Activated T-cell treated with anti-CD3 and anti-CD28 coated beads, Interleukin-2, amount 50 U/mL, for 24 hours (primary cell): ENCODE results near the gene COL25A1.
"Not testable (repeated sequence)": the region's sequence is repeated elsewhere in the genome, so short reads cannot be mapped to it uniquely, and the experiment has no call there.

ENCODE experiments used
- DNase-seq: peaks from one replicate; pipeline ENCODE4 v3.0.0-alpha.2; 2020
- H3K27ac Mint-ChIP-seq: 2 replicates; pipeline ENCODE4 v1.8.0; 2020; ENCODE audit warnings: mild to moderate bottlenecking, mixed read lengths
- H3K27me3 Mint-ChIP-seq: 2 replicates; pipeline ENCODE4 v1.8.0; 2020; ENCODE audit warnings: mixed read lengths
- H3K36me3 Mint-ChIP-seq: 2 replicates; pipeline ENCODE4 v1.8.0; 2020; ENCODE audit warnings: low read depth, mixed read lengths
- H3K4me1 Mint-ChIP-seq: 2 replicates; pipeline ENCODE4 v1.8.0; 2020; ENCODE audit warnings: low read depth, mixed read lengths
- H3K4me3 Mint-ChIP-seq: 2 replicates; pipeline ENCODE4 v1.8.0; 2020; ENCODE audit warnings: mild to moderate bottlenecking, moderate library complexity, mixed read lengths
- H3K9me3 Mint-ChIP-seq: 2 replicates; pipeline ENCODE4 v1.8.0; 2020; ENCODE audit warnings: mixed read lengths

The COL25A1 gene

GRCh38 chr4:109011241-109012026, 291.0 kb downstream of the COL25A1 start:
- H3K27ac Mint-ChIP-seq, result no peak overlapping the region
- no peaks in the 10 kb centered on the region for H3K9me3 Mint-ChIP-seq
- H3K27me3 Mint-ChIP-seq, result peaks cover 6% of the 10 kb centered on the region
- peaks cover 3% of the 10 kb centered on the region for H3K4me1 Mint-ChIP-seq
- DNase-seq, result no peak
- H3K36me3 Mint-ChIP-seq, result no peaks in the 10 kb centered on the region
- H3K4me3 Mint-ChIP-seq, result no peak overlapping the region

GRCh38 chr4:109010521-109010920, 291.9 kb downstream of the COL25A1 start:
- Mint-ChIP-seq H3K4me1 (peaks cover 6% of the 10 kb centered on the region), H3K4me3 (no peak overlapping the region), H3K27ac (no peak overlapping the region), H3K27me3 (peaks cover 6% of the 10 kb centered on the region), H3K36me3 (no peaks in the 10 kb centered on the region), H3K9me3 (no peaks in the 10 kb centered on the region)
- no peak for DNase-seq

DNA sequence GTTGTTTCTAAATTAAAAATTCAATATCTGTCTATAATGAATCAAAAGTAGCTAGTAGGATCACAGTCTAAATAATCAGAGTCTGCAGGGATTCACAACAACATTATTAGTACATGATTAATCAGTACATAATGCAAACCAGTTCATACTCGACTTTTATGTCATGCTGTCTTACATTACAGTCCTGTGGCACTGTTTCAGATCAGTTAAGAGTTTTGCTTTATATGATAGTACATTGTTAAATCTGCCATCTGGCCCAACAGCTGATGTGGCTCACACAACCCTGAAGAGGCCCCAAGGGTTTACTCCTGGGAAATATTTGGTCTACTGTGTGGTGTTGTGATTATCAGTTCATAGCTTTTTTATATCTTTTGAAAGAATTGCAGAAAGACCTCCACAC, 292.5 kb downstream of the COL25A1 start:
- peaks cover 10% of the 10 kb centered on the region for H3K4me1 Mint-ChIP-seq
- DNase-seq, result no peak
- H3K4me3 Mint-ChIP-seq, result no peak overlapping the region
- no peaks in the 10 kb centered on the region for H3K9me3 Mint-ChIP-seq
- no peak overlapping the region for H3K27ac Mint-ChIP-seq
- no peaks in the 10 kb centered on the region for H3K36me3 Mint-ChIP-seq
- H3K27me3 Mint-ChIP-seq, result peaks cover 4% of the 10 kb centered on the region

GRCh38 chr4:109007976-109008375, 294.5 kb downstream of the COL25A1 start:
- Mint-ChIP-seq H3K36me3 (no peaks in the 10 kb centered on the region), H3K4me1 (peaks cover 8% of the 10 kb centered on the region), H3K4me3 (no peak overlapping the region), H3K27me3 (no peaks in the 10 kb centered on the region), H3K27ac (no peak overlapping the region), H3K9me3 (no peaks in the 10 kb centered on the region)
- no peak for DNase-seq

GRCh38 chr4:109005523-109005922, 296.9 kb downstream of the COL25A1 start:
- no peak for DNase-seq
- Mint-ChIP-seq H3K4me3 (no peak overlapping the region), H3K9me3 (no peaks in the 10 kb centered on the region), H3K27ac (no peak overlapping the region), H3K4me1 (peaks cover 8% of the 10 kb centered on the region), H3K27me3 (no peaks in the 10 kb centered on the region), H3K36me3 (no peaks in the 10 kb centered on the region)

DNA sequence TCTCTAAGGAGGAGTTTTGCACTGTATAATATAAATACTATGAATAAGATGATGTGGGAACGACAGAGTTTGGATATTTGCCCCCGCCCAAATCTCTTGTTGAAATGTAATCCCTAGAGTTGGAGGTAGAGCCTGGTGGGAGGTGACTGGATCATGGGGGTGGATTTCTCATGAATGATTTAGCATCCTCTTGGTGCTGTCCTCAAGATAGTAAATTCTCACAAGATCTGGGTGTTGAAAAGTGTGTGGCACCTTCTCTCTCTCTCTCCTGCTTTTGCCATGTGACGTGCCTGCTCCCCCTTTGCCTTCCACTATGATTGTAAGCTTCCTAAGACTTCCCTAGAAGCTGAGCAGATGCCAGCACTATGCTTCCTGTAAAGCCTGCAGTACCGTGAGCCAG, 298.0 kb downstream of the COL25A1 start:
- peaks cover 8% of the 10 kb centered on the region for H3K4me1 Mint-ChIP-seq

DNA sequence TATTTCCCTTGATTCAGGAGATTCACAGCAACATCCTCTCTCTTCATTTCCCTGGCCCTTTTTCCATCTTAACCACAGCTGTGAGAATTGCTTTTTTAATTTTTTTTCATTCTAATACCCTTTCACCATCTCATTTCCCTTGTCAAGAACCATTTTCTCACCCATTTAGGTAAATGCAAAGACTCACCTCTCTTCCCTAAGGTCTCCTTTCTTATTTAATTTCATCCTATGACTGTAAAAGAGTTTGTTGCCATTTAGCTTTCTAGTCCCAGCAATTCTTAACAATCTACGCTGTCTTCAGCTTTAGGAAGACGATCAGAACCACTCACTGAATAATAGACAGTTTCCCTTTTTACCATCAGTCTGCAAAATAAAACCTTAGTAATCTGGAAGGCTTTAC, 298.5 kb downstream of the COL25A1 start:
- H3K4me1 Mint-ChIP-seq, result peaks cover 8% of the 10 kb centered on the region
- DNase-seq, result no peak
- no peak overlapping the region for H3K27ac Mint-ChIP-seq
- H3K27me3 Mint-ChIP-seq, result no peaks in the 10 kb centered on the region
- H3K4me3 Mint-ChIP-seq, result no peak overlapping the region
- H3K9me3 Mint-ChIP-seq, result no peaks in the 10 kb centered on the region
- H3K36me3 Mint-ChIP-seq, result no peaks in the 10 kb centered on the region

More for the DNA sequence above, 298.0 kb downstream of the COL25A1 start:
- Mint-ChIP-seq H3K4me3 (no peak overlapping the region), H3K9me3 (no peaks in the 10 kb centered on the region), H3K36me3 (no peaks in the 10 kb centered on the region), H3K27ac (no peak overlapping the region), H3K27me3 (no peaks in the 10 kb centered on the region)
- DNase-seq, result no peak

DNA sequence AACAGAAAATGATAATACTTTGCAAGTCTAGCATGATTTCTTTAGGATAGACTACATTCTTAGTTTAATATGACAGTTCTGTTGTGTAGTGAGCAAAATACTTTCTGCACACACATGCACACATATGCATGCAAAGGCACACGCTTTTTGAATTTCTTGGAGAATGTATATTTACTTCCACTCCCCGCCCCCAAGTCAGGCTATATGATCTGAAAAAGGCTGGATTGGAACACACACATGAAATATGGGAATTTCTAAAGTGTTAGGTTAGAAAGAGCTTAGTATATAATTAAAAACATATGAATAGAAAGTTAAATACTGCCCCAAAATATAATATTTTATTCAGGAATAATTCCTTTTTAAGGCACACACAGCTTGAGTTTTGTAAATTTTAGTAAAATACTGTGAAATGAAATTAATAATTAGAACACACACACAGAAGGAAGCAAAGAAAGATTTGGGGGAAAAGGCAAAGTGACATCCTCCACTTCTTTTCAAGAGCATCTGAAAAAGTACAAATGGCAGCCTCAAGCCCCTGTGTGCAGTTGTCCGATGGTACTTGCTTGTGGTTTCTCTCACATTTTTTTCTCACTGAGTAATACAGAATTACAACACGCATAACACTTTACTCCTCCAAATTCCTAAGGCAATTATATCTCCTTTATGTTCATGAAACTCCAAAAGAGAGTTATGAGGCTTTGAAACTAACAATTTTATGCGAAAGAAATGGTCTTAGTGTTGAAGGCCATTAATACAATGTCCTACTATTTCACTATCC, 310.7 kb downstream of the COL25A1 start:
- Mint-ChIP-seq H3K4me1 (no peaks in the 10 kb centered on the region), H3K4me3 (no peak overlapping the region), H3K27ac (no peak overlapping the region), H3K27me3 (no peaks in the 10 kb centered on the region), H3K9me3 (no peaks in the 10 kb centered on the region), H3K36me3 (no peaks in the 10 kb centered on the region)
- DNase-seq, result no peak

GRCh38 chr4:108988464-108989195, 313.8 kb downstream of the COL25A1 start:
- Mint-ChIP-seq H3K27ac (no peak overlapping the region), H3K9me3 (no peaks in the 10 kb centered on the region), H3K4me3 (no peak overlapping the region), H3K4me1 (no peaks in the 10 kb centered on the region), H3K27me3 (no peaks in the 10 kb centered on the region), H3K36me3 (no peaks in the 10 kb centered on the region)
- no peak for DNase-seq

- DNase-seq, H3K4me3 Mint-ChIP-seq, H3K9me3 Mint-ChIP-seq, H3K27ac Mint-ChIP-seq, H3K4me1 Mint-ChIP-seq, H3K36me3 Mint-ChIP-seq, H3K27me3 Mint-ChIP-seq: not testable (repeated sequence)
Measured at GRCh38 chr4:108984495-108984894, 318.0 kb downstream of the COL25A1 start.

- peaks cover 7% of the 10 kb centered on the region for H3K4me1 Mint-ChIP-seq
- peaks cover 8% of the 10 kb centered on the region for H3K27me3 Mint-ChIP-seq
- DNase-seq, result no peak
- H3K27ac Mint-ChIP-seq, result no peak overlapping the region
- H3K36me3 Mint-ChIP-seq, result no peaks in the 10 kb centered on the region
- no peak overlapping the region for H3K4me3 Mint-ChIP-seq
- H3K9me3 Mint-ChIP-seq, result no peaks in the 10 kb centered on the region
Measured at GRCh38 chr4:108982402-108983185, 319.9 kb downstream of the COL25A1 start.

DNA sequence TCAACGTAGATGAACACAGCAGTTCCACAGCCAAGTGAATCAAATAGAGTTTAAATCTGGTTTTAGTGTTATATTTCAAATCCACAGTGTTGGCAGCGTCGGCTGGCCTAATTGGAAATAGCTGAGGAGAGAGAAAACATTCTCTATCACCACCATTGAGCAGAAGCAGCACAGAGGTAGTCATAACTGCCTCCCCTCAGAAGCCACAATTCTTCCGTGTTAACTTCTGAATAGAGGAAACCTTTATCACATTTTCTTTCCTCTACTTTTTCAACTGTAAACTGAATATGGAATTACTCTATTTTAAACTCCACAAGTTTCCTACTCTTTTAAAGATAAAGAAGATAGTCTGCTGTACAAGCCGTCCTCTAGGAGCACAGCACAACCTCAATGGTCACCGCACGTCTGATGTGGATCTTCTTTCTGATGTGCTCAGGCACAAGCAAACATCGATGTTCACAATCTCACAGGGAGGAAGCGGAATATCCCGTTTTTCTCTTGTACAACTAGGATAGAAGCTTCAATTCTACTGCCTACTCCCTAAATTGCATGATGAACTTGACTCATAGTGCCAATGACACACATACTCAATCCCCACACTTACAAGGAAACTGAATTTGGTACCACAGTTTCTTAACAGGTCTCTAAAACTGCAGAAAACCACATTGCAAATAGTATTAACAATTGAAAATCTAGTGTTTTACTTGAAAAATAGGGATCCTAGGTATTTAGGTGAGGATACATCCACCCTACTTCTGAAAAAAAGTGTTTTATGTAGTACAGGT, 321.8 kb downstream of the COL25A1 start:
- no peak for DNase-seq
- no peak overlapping the region for H3K4me3 Mint-ChIP-seq
- no peaks in the 10 kb centered on the region for H3K9me3 Mint-ChIP-seq
- peaks cover 7% of the 10 kb centered on the region for H3K4me1 Mint-ChIP-seq
- H3K36me3 Mint-ChIP-seq, result no peaks in the 10 kb centered on the region
- H3K27me3 Mint-ChIP-seq, result peaks cover 8% of the 10 kb centered on the region
- H3K27ac Mint-ChIP-seq, result no peak overlapping the region

GRCh38 chr4:108979759-108980158, 322.7 kb downstream of the COL25A1 start:
- Mint-ChIP-seq H3K4me1 (peaks cover 7% of the 10 kb centered on the region), H3K27me3 (peaks cover 8% of the 10 kb centered on the region), H3K36me3 (no peaks in the 10 kb centered on the region), H3K9me3 (no peaks in the 10 kb centered on the region), H3K27ac (no peak overlapping the region), H3K4me3 (no peak overlapping the region)
- no peak for DNase-seq
